IMR-90 (cell line): ENCODE data around the gene RBFOX2.
"Not testable (repeated sequence)": the region's sequence is repeated elsewhere in the genome, so short reads cannot be mapped to it uniquely, and the experiment has no call there.

Experiments
- BHLHE40 ChIP-seq: fragments of 150-350 bp; IDR thresholded peaks from 2 replicates; pipeline ENCODE4 v1.6.1; 2016; ENCODE audit warnings: mild to moderate bottlenecking, low read depth, low read length
- CTCF ChIP-seq: conservative IDR thresholded peaks from 2 replicates; pipeline ENCODE4 v1.5.1; 2012; ENCODE audit warnings: mild to moderate bottlenecking, low read depth, low read length, improper control_type of control experiment
- ELK1 ChIP-seq: fragments of 150-350 bp; IDR thresholded peaks from 2 replicates; pipeline ENCODE4 v1.6.1; 2016; ENCODE audit warnings: low read depth, mild to moderate bottlenecking, low read length, moderate library complexity, borderline replicate concordance
- MAFK ChIP-seq: IDR thresholded peaks from 2 replicates; pipeline ENCODE4 v1.6.1; 2012; ENCODE audit warnings: low read depth, low read length, improper control_type of control experiment
- NFE2L2 ChIP-seq: fragments of 150-350 bp; IDR thresholded peaks from 2 replicates; pipeline ENCODE4 v1.6.1; 2016; ENCODE audit warnings: low read depth, mild to moderate bottlenecking, low read length
- POLR2A ChIP-seq: IDR thresholded peaks from 2 replicates; pipeline ENCODE4 v1.6.1; 2012; ENCODE audit warnings: mild to moderate bottlenecking, low read depth, low read length
- RAD21 ChIP-seq: IDR thresholded peaks from 2 replicates; pipeline ENCODE4 v1.6.1; 2012; ENCODE audit warnings: low read length, improper control_type of control experiment
- RFX5 ChIP-seq: IDR thresholded peaks from 2 replicates; pipeline ENCODE4 v1.8.0; 2012; ENCODE audit warnings: low read depth, mild to moderate bottlenecking, low read length, moderate library complexity
- USF2 ChIP-seq: fragments of 150-350 bp; IDR thresholded peaks from 2 replicates; pipeline ENCODE4 v1.6.1; 2017; ENCODE audit warnings: mild to moderate bottlenecking, antibody characterized with exemption, low read length, low read depth

GRCh38 chr22:35699852-35700251 is 328.8 kb downstream of the RBFOX2 start:
- TF ChIP-seq CTCF, POLR2A, RFX5, NFE2L2, RAD21, ELK1, MAFK, BHLHE40, USF2: not testable (repeated sequence)
